Measurements from ENCODE around the gene PHF13. TPM values are rescaled to one million over a fixed set of nuclear protein-coding genes. Genes with fewer than 3 reads are reported as not detected.
A peak's percentile ranks its signal among the peaks of the same experiment; 100 is the strongest.

PHF13 gene
- total and polyA plus RNA-seq, 9 of the 15 experiments (the other 6 are each of a cell fraction or from before 2014, with no cell fraction given) = 1.8 to 36.1 (median 11.7) TPM

DNA sequence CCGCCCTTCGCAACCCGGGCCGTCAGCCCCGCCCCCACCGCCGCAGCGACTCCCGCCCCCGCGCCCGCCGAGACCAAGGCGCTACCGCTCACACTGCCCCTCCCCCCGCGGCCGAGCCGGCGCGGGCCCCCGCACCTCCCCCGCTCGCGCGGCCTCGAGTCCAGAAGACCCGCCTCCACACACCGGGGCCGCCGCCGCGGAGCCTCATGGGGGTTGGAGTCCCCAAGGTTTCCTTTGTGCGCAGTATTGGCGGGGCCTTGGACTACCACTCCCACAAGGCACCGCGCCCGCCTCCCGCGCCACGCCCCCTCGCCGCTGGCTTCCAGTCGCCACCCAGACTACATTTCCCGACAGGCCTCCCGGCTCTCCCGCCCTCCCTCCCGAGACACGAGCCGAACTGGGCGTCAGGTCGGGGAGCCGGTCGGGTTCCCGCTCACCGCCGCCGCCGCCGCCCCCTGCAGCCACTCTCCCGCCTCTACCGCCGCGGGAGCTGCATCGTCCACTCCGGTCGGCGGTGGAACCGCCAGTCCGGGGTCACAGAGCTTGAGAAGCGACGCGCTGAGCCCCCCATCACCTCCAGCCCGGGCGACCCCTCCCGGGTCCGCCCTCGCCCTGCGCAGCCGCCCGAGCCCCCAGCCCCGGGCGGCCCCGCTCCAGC lies at the start of gene PHF13 (continued):
- TF ChIP-seq, protein P1, sequence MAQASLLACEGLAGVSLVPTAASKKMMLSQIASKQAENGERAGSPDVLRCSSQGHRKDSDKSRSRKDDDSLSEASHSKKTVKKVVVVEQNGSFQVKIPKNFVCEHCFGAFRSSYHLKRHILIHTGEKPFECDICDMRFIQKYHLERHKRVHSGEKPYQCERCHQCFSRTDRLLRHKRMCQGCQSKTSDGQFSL (CRISPR knock-in tag; IDR thresholded peaks at IDR 0.05) = no peak
- TF ChIP-seq, protein P1 (tag; IDR thresholded peaks at IDR 0.05) = peak in 1 of 2 experiments; percentile 17; a peak in 1 of 4 replicates
- TF ChIP-seq FIP1L1 (IDR thresholded peaks at IDR 0.05; ENCODE audit: low read depth, low read length, poor library complexity, severe bottlenecking) (peak; percentile 93), IFI16 (CRISPR knock-in tag; IDR thresholded peaks at IDR 0.05) (no peak), U2AF2 (optimal IDR thresholded peaks at IDR 0.05; ENCODE audit: low read depth, low read length) (no peak), RFX1 (IDR thresholded peaks at IDR 0.05) (no peak), MTA2 (IDR thresholded peaks at IDR 0.05; ENCODE audit: low read depth) (no peak), ETS2 (tag; IDR thresholded peaks at IDR 0.05; ENCODE audit: borderline replicate concordance, poor library complexity, severe bottlenecking) (no peak), RAD21 (CRISPR knock-in tag; conservative IDR thresholded peaks at IDR 0.05 in 1 of 2, IDR thresholded peaks at IDR 0.05 in 1 of 2) (no peak), SMARCB1 (IDR thresholded peaks at IDR 0.05; ENCODE audit: insufficient read length, low read depth) (no peak), FOXP1 (CRISPR knock-in tag; IDR thresholded peaks at IDR 0.05) (no peak), ZNF75A (CRISPR knock-in tag; IDR thresholded peaks at IDR 0.05) (no peak), ZNF384 (IDR thresholded peaks at IDR 0.05; ENCODE audit: low read depth, low read length) (no peak), RNF219 (CRISPR knock-in tag; IDR thresholded peaks at IDR 0.05) (no peak), ZNF232 (CRISPR knock-in tag; IDR thresholded peaks at IDR 0.05) (no peak), RCOR1 (IDR thresholded peaks at IDR 0.05; ENCODE audit: borderline replicate concordance in 1 of 2, low read depth in 2 of 2, low read length in 2 of 2) (peak in 1 of 2 experiments; percentile 41; a peak in 1 of 4 replicates)
- TF ChIP-seq, protein P2, sequence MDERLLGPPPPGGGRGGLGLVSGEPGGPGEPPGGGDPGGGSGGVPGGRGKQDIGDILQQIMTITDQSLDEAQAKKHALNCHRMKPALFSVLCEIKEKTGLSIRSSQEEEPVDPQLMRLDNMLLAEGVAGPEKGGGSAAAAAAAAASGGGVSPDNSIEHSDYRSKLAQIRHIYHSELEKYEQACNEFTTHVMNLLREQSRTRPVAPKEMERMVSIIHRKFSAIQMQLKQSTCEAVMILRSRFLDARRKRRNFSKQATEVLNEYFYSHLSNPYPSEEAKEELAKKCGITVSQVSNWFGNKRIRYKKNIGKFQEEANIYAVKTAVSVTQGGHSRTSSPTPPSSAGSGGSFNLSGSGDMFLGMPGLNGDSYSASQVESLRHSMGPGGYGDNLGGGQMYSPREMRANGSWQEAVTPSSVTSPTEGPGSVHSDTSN (CRISPR knock-in tag; IDR thresholded peaks at IDR 0.05; ENCODE audit: low read depth) = no peak
- TF ChIP-seq, protein P2 (tag; conservative IDR thresholded peaks at IDR 0.05; ENCODE audit: low read depth) = no peak
- TF ChIP-seq, protein P3, sequence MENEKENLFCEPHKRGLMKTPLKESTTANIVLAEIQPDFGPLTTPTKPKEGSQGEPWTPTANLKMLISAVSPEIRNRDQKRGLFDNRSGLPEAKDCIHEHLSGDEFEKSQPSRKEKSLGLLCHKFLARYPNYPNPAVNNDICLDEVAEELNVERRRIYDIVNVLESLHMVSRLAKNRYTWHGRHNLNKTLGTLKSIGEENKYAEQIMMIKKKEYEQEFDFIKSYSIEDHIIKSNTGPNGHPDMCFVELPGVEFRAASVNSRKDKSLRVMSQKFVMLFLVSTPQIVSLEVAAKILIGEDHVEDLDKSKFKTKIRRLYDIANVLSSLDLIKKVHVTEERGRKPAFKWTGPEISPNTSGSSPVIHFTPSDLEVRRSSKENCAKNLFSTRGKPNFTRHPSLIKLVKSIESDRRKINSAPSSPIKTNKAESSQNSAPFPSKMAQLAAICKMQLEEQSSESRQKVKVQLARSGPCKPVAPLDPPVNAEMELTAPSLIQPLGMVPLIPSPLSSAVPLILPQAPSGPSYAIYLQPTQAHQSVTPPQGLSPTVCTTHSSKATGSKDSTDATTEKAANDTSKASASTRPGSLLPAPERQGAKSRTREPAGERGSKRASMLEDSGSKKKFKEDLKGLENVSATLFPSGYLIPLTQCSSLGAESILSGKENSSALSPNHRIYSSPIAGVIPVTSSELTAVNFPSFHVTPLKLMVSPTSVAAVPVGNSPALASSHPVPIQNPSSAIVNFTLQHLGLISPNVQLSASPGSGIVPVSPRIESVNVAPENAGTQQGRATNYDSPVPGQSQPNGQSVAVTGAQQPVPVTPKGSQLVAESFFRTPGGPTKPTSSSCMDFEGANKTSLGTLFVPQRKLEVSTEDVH (IDR thresholded peaks at IDR 0.05; ENCODE audit: low read depth, partially characterized antibody) = peak; percentile 63

Data from K562 (cell line).